NCI-H146 (cell line): ENCODE results near the gene TBC1D2.

Source experiments
- DNase-seq: peaks from one replicate; lab custom pipeline; 2025; lab: John Stamatoyannopoulos, UW

The TBC1D2 gene

GRCh38 chr9:98236901-98237487, 18.5 kb downstream of the TBC1D2 start:
- DNase-seq, result no peak

- DNase-seq, result no peak
Measured at GRCh38 chr9:98235126-98235525, 20.3 kb downstream of the TBC1D2 start.

- no peak for DNase-seq
Measured at GRCh38 chr9:98234245-98234825, 21.1 kb downstream of the TBC1D2 start.

GRCh38 chr9:98232926-98233325, 22.5 kb downstream of the TBC1D2 start:
- DNase-seq, result no peak

- DNase-seq, result no peak
Measured at GRCh38 chr9:98231770-98232478, 23.5 kb downstream of the TBC1D2 start.

GRCh38 chr9:98230789-98231188, 24.7 kb downstream of the TBC1D2 start:
- no peak for DNase-seq

- DNase-seq, result no peak
Measured at GRCh38 chr9:98230304-98230703, 25.1 kb downstream of the TBC1D2 start.

GRCh38 chr9:98229620-98230019, 25.8 kb downstream of the TBC1D2 start:
- no peak for DNase-seq

- no peak for DNase-seq
Measured at GRCh38 chr9:98229090-98229395, 26.4 kb downstream of the TBC1D2 start.

GRCh38 chr9:98228392-98229089, 26.9 kb downstream of the TBC1D2 start:
- DNase-seq, result no peak

GRCh38 chr9:98227883-98228282, 27.6 kb downstream of the TBC1D2 start:
- no peak for DNase-seq

- DNase-seq, result no peak
Measured at GRCh38 chr9:98226957-98227356, 28.5 kb downstream of the TBC1D2 start.

- DNase-seq, result no peak
Measured at GRCh38 chr9:98226516-98226915, 28.9 kb downstream of the TBC1D2 start.

GRCh38 chr9:98225015-98225442, 30.4 kb downstream of the TBC1D2 start:
- DNase-seq, result no peak

GRCh38 chr9:98222885-98223691, 32.4 kb downstream of the TBC1D2 start:
- no peak for DNase-seq

GRCh38 chr9:98220911-98221310, 34.5 kb downstream of the TBC1D2 start:
- no peak for DNase-seq

- DNase-seq, result no peak
Measured at GRCh38 chr9:98219794-98220370, 35.6 kb downstream of the TBC1D2 start.

- DNase-seq, result no peak
Measured at GRCh38 chr9:98219364-98219716, 36.1 kb downstream of the TBC1D2 start.

- DNase-seq, result no peak
Measured at GRCh38 chr9:98218562-98219363, 36.7 kb downstream of the TBC1D2 start.

- no peak for DNase-seq
Measured at GRCh38 chr9:98217255-98217654, 38.2 kb downstream of the TBC1D2 start.

- DNase-seq, result no peak
Measured at GRCh38 chr9:98216391-98216790, 39.1 kb downstream of the TBC1D2 start.
